ENCODE results near the gene SOBP. TPM values are rescaled to one million over a fixed set of nuclear protein-coding genes. Genes with fewer than 3 reads are reported as not detected.

The SOBP gene
- total RNA-seq, 2 donors from 2014 or later = 10.3 to 11.1 TPM

- ATAC-seq (ENCODE audit: insufficient number of reproducible peaks, low FRiP score, low read depth) (no peak), DNase-seq (ENCODE audit: low spot score) (no peak)
- no peak overlapping the region for H3K4me3 ChIP-seq
- no peak overlapping the region for H3K27ac ChIP-seq
- no peaks in the 10 kb centered on the region for H3K4me1 ChIP-seq (ENCODE audit: control insufficient read depth in 1 of 2, low read depth in 2 of 2)
- no peak for TF ChIP-seq CTCF (IDR thresholded peaks at IDR 0.05)
- H3K36me3 ChIP-seq = no peaks in the 10 kb centered on the region
- no peaks in the 10 kb centered on the region for H3K27me3 ChIP-seq (replicated peaks; ENCODE audit: insufficient read depth)
- no peaks in the 10 kb centered on the region for H3K9me3 ChIP-seq
Observed at GRCh38 chr6:107663308-107663707, 173.4 kb downstream of the SOBP start.

- no peak for TF ChIP-seq CTCF (IDR thresholded peaks at IDR 0.05)
- DNase-seq (ENCODE audit: low spot score) (no peak), ATAC-seq (ENCODE audit: insufficient number of reproducible peaks, low FRiP score, low read depth) (no peak)
- Histone ChIP-seq H3K4me1 (ENCODE audit: control insufficient read depth in 1 of 2, low read depth in 2 of 2) (no peaks in the 10 kb centered on the region), H3K27me3 (replicated peaks; ENCODE audit: insufficient read depth) (no peaks in the 10 kb centered on the region), H3K4me3 (no peak overlapping the region), H3K27ac (no peak overlapping the region), H3K36me3 (no peaks in the 10 kb centered on the region), H3K9me3 (no peaks in the 10 kb centered on the region)
Observed at GRCh38 chr6:107665382-107665781, 175.5 kb downstream of the SOBP start.

- Histone ChIP-seq H3K4me3 (no peak overlapping the region), H3K4me1 (ENCODE audit: control insufficient read depth in 1 of 2, low read depth in 2 of 2) (no peaks in the 10 kb centered on the region), H3K36me3 (no peaks in the 10 kb centered on the region), H3K27ac (no peak overlapping the region), H3K27me3 (replicated peaks; ENCODE audit: insufficient read depth) (no peaks in the 10 kb centered on the region), H3K9me3 (no peaks in the 10 kb centered on the region)
- ATAC-seq (ENCODE audit: insufficient number of reproducible peaks, low FRiP score, low read depth) (no peak), DNase-seq (ENCODE audit: low spot score) (no peak)
- TF ChIP-seq CTCF (IDR thresholded peaks at IDR 0.05) = no peak
Observed at GRCh38 chr6:107666084-107666980, 176.4 kb downstream of the SOBP start.

GRCh38 chr6:107666981-107667601 is 177.2 kb downstream of the SOBP start:
- Histone ChIP-seq H3K36me3 (no peaks in the 10 kb centered on the region), H3K27ac (no peak overlapping the region), H3K27me3 (replicated peaks; ENCODE audit: insufficient read depth) (no peaks in the 10 kb centered on the region), H3K4me1 (ENCODE audit: control insufficient read depth in 1 of 2, low read depth in 2 of 2) (no peaks in the 10 kb centered on the region), H3K4me3 (no peak overlapping the region), H3K9me3 (no peaks in the 10 kb centered on the region)
- no peak for TF ChIP-seq CTCF (IDR thresholded peaks at IDR 0.05)
- ATAC-seq (ENCODE audit: insufficient number of reproducible peaks, low FRiP score, low read depth) (no peak), DNase-seq (ENCODE audit: low spot score) (no peak)

- ATAC-seq (ENCODE audit: insufficient number of reproducible peaks, low FRiP score, low read depth) (no peak), DNase-seq (ENCODE audit: low spot score) (no peak)
- Histone ChIP-seq H3K27ac (no peak overlapping the region), H3K9me3 (no peaks in the 10 kb centered on the region), H3K27me3 (replicated peaks; ENCODE audit: insufficient read depth) (no peaks in the 10 kb centered on the region), H3K4me1 (ENCODE audit: control insufficient read depth in 1 of 2, low read depth in 2 of 2) (no peaks in the 10 kb centered on the region), H3K4me3 (no peak overlapping the region), H3K36me3 (no peaks in the 10 kb centered on the region)
- no peak for TF ChIP-seq CTCF (IDR thresholded peaks at IDR 0.05)
Observed at GRCh38 chr6:107667790-107668189, 177.9 kb downstream of the SOBP start.
